ENCODE data around the gene HSD17B13. TPM values are rescaled to one million over a fixed set of nuclear protein-coding genes. Genes with fewer than 3 reads are reported as not detected.
"Not testable (repeated sequence)": the region's sequence is repeated elsewhere in the genome, so short reads cannot be mapped to it uniquely, and the experiment has no call there.

Gene HSD17B13
- total RNA-seq, 1 donor from 2014 or later, result 4.2 TPM

- ATAC-seq, result no peak
- H3K36me3 ChIP-seq, result peaks cover 30% of the 10 kb centered on the region
- peaks cover 19% of the 10 kb centered on the region for H3K9me3 ChIP-seq
- no peak overlapping the region for H3K4me3 ChIP-seq
- TF ChIP-seq CTCF (IDR thresholded peaks at IDR 0.05), result no peak
- intact Hi-C loops (cut with DNase I), result no loop called here
- H3K4me1 ChIP-seq, result no peaks in the 10 kb centered on the region
- no peaks in the 10 kb centered on the region for H3K27me3 ChIP-seq (ENCODE audit: low read depth)
- DNase-seq, result no peak
- no peak overlapping the region for H3K27ac ChIP-seq
Measured at GRCh38 chr4:87345139-87345538, 22.5 kb upstream of the HSD17B13 start.

- intact Hi-C loops (cut with DNase I), result no loop called here
- Histone ChIP-seq H3K27ac (no peak overlapping the region), H3K36me3 (peaks cover 52% of the 10 kb centered on the region)
Measured at GRCh38 chr4:87342872-87343271, 20.2 kb upstream of the HSD17B13 start.

GRCh38 chr4:87341954-87342635, 19.4 kb upstream of the HSD17B13 start:
- H3K27ac ChIP-seq; H3K27me3 ChIP-seq (ENCODE audit: low read depth); DNase-seq; intact Hi-C loops (cut with DNase I); H3K4me3 ChIP-seq; H3K4me1 ChIP-seq: not testable (repeated sequence)
- Histone ChIP-seq H3K9me3 (peaks cover 19% of the 10 kb centered on the region), H3K36me3 (peaks cover 60% of the 10 kb centered on the region)
- peak; percentile 74 to 77 for ATAC-seq

More at GRCh38 chr4:87342872-87343271, 20.2 kb upstream of the HSD17B13 start:
- DNase-seq, result no peak
- H3K4me3 ChIP-seq, result no peak overlapping the region
- ATAC-seq, result no peak
- H3K9me3 ChIP-seq, result peaks cover 19% of the 10 kb centered on the region
- H3K27me3 ChIP-seq (ENCODE audit: low read depth), result no peaks in the 10 kb centered on the region
- TF ChIP-seq CTCF (IDR thresholded peaks at IDR 0.05), result no peak
- H3K4me1 ChIP-seq, result no peaks in the 10 kb centered on the region

- H3K36me3 ChIP-seq, result peaks cover 66% of the 10 kb centered on the region
Measured at GRCh38 chr4:87339440-87339839, 16.8 kb upstream of the HSD17B13 start.

GRCh38 chr4:87337361-87337760, 14.7 kb upstream of the HSD17B13 start:
- no peaks in the 10 kb centered on the region for H3K27me3 ChIP-seq (ENCODE audit: low read depth)
- DNase-seq (no peak), ATAC-seq (no peak)
- no peak overlapping the region for H3K4me3 ChIP-seq
- H3K9me3 ChIP-seq, result peaks cover 14% of the 10 kb centered on the region
- intact Hi-C loops (cut with DNase I), result no loop called here
- H3K36me3 ChIP-seq, result peaks cover 65% of the 10 kb centered on the region
- no peaks in the 10 kb centered on the region for H3K4me1 ChIP-seq
- no peak overlapping the region for H3K27ac ChIP-seq
- no peak for TF ChIP-seq CTCF (IDR thresholded peaks at IDR 0.05)

More at GRCh38 chr4:87339440-87339839, 16.8 kb upstream of the HSD17B13 start:
- Histone ChIP-seq H3K27ac (no peak overlapping the region), H3K27me3 (ENCODE audit: low read depth) (no peaks in the 10 kb centered on the region), H3K9me3 (no peaks in the 10 kb centered on the region), H3K4me1 (no peaks in the 10 kb centered on the region), H3K4me3 (no peak overlapping the region)
- no peak for ATAC-seq
- DNase-seq, result no peak
- no peak for TF ChIP-seq CTCF (IDR thresholded peaks at IDR 0.05)
- intact Hi-C loops (cut with DNase I), result no loop called here

GRCh38 chr4:87333267-87333666, 10.6 kb upstream of the HSD17B13 start:
- Histone ChIP-seq H3K9me3 (peaks cover 26% of the 10 kb centered on the region), H3K36me3 (peaks cover 30% of the 10 kb centered on the region), H3K27ac (no peak overlapping the region), H3K27me3 (ENCODE audit: low read depth) (no peaks in the 10 kb centered on the region), H3K4me3 (no peak overlapping the region), H3K4me1 (no peaks in the 10 kb centered on the region)
- intact Hi-C loops (cut with DNase I), result no loop called here
- no peak for ATAC-seq
- no peak for TF ChIP-seq CTCF (IDR thresholded peaks at IDR 0.05)
- DNase-seq, result no peak

All from lower lobe of right lung (tissue), 2 donors.